GM12865 (cell line): Measurements from ENCODE around the gene FRMD8.

Source experiments
- DNase-seq: peaks from one replicate; pipeline ENCODE4 v3.0.0; 2010; ENCODE audit warnings: low read depth
- H3K4me3 ChIP-seq: 2 replicates; pipeline ENCODE4 v1.5.1; 2011; ENCODE audit warnings: mild to moderate bottlenecking, low read depth, low read length, control low read depth
- CTCF ChIP-seq: IDR thresholded peaks from 2 replicates; pipeline ENCODE4 v1.5.1; 2011; ENCODE audit warnings: low read length, control low read depth, low read depth, inconsistent platforms; ENCODE audit not compliant: insufficient read depth; ENCODE audit errors: missing control alignments

FRMD8 gene

GRCh38 chr11:65439331-65440181 is 53.1 kb downstream of the FRMD8 start:
- no peak overlapping the region; the same call in 1 of the 2 replicates for H3K4me3 ChIP-seq
- no peak for TF ChIP-seq CTCF
- no peak for DNase-seq

- TF ChIP-seq CTCF = no peak
- DNase-seq = peak; percentile 95
These were observed 54.5 kb downstream of the FRMD8 start for GRCh38 chr11:65440831-65441499.

GRCh38 chr11:65442842-65443331 is 56.5 kb downstream of the FRMD8 start:
- no peak overlapping the region for H3K4me3 ChIP-seq
- peak; percentile 43 for DNase-seq
- TF ChIP-seq CTCF = no peak

More at GRCh38 chr11:65440831-65441499, 54.5 kb downstream of the FRMD8 start:
- H3K4me3 ChIP-seq = peak overlapping the region; percentile 27; the same call in 1 of the 2 replicates

- DNase-seq = no peak
- TF ChIP-seq CTCF = no peak
- no peak overlapping the region for H3K4me3 ChIP-seq
These were observed 58.0 kb downstream of the FRMD8 start for GRCh38 chr11:65444314-65445051.

GRCh38 chr11:65445101-65445603 is 58.7 kb downstream of the FRMD8 start:
- peak; percentile 35 for DNase-seq
- no peak for TF ChIP-seq CTCF
- no peak overlapping the region for H3K4me3 ChIP-seq

- peak; percentile 24 for DNase-seq
These were observed 59.4 kb downstream of the FRMD8 start for GRCh38 chr11:65445604-65446445.

More at GRCh38 chr11:65445604-65446445, 59.4 kb downstream of the FRMD8 start:
- no peak overlapping the region for H3K4me3 ChIP-seq
- TF ChIP-seq CTCF = no peak
